Lower leg skin (tissue), 3 donors: ENCODE data around the gene GPR78.

ENCODE experiments used
- POLR2A ChIP-seq, 2 donors: fragments of 450-650 bp; IDR thresholded peaks; one replicate each; pipeline ENCODE4 v1.6.1; 2016 to 2017; ENCODE audit warnings: antibody characterized with exemption in 2 of 2, mild to moderate bottlenecking in 1 of 2, moderate library complexity in 1 of 2
- TF ChIP-seq, protein P1 (sequence below), 3 donors: fragments of 450-650 bp; IDR thresholded peaks; one replicate each; pipeline ENCODE4 v1.5.1; 2016; ENCODE audit warnings: antibody characterized with exemption in 3 of 3, mild to moderate bottlenecking in 3 of 3, moderate library complexity in 2 of 3

DNA sequence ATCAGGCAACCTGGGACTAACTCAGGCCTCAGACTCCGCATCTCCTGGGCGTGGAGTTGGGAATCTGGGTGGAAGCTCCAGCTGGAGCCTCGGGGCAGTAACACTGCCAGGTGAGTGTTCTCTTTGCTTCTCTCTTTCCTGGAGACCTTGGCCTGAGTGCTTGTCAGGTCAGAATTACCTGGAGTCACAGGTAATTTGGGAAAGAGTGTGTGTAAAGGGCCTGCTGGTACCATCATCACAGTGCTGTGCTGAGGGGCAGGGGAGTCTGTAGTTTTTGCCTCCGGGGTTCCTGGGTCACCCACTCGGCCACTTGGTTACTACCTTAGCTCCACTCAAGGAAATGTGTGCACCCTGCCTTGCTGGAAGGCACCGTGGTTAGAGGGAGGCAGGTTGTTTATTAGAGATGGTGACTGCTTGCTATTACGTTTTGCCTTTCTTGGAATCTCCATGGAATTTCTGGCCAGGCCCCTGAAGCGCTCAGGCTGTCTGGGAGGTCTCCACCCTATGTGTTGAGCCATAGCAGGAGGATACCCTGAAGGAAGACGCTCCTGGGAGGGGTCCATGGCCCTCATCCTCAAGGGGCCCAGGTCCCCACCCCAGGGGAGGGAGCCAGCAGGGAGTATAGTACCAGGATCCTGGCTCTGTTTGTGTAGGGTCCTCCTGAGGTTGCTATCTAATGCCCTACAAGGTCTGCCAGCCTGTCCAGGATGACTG is 2.9 kb downstream of the GPR78 start:
- TF ChIP-seq, protein P1, sequence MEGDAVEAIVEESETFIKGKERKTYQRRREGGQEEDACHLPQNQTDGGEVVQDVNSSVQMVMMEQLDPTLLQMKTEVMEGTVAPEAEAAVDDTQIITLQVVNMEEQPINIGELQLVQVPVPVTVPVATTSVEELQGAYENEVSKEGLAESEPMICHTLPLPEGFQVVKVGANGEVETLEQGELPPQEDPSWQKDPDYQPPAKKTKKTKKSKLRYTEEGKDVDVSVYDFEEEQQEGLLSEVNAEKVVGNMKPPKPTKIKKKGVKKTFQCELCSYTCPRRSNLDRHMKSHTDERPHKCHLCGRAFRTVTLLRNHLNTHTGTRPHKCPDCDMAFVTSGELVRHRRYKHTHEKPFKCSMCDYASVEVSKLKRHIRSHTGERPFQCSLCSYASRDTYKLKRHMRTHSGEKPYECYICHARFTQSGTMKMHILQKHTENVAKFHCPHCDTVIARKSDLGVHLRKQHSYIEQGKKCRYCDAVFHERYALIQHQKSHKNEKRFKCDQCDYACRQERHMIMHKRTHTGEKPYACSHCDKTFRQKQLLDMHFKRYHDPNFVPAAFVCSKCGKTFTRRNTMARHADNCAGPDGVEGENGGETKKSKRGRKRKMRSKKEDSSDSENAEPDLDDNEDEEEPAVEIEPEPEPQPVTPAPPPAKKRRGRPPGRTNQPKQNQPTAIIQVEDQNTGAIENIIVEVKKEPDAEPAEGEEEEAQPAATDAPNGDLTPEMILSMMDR (IDR thresholded peaks at IDR 0.05) = no peak
- TF ChIP-seq POLR2A (IDR thresholded peaks at IDR 0.05) = no peak
